SK-N-MC (cell line): ENCODE results near the gene CMTR1.

Source experiments
- EZH2 ChIP-seq: fragments of 200-600 bp; sonication (generic); IDR thresholded peaks from one replicate; pipeline ENCODE4 v1.6.1; 2017; ENCODE audit warnings: antibody characterized with exemption
- FOXP2 ChIP-seq: optimal IDR thresholded peaks from 2 replicates; pipeline ENCODE3; 2011; ENCODE audit warnings: mild to moderate bottlenecking, moderate library complexity; ENCODE audit not compliant: insufficient read depth; ENCODE audit errors: extremely low read length, control extremely low read depth
- POLR2AphosphoS5 ChIP-seq: IDR thresholded peaks from 2 replicates; pipeline ENCODE4 v1.6.1; 2012; ENCODE audit warnings: mild to moderate bottlenecking, low read depth, low read length, borderline replicate concordance

DNA sequence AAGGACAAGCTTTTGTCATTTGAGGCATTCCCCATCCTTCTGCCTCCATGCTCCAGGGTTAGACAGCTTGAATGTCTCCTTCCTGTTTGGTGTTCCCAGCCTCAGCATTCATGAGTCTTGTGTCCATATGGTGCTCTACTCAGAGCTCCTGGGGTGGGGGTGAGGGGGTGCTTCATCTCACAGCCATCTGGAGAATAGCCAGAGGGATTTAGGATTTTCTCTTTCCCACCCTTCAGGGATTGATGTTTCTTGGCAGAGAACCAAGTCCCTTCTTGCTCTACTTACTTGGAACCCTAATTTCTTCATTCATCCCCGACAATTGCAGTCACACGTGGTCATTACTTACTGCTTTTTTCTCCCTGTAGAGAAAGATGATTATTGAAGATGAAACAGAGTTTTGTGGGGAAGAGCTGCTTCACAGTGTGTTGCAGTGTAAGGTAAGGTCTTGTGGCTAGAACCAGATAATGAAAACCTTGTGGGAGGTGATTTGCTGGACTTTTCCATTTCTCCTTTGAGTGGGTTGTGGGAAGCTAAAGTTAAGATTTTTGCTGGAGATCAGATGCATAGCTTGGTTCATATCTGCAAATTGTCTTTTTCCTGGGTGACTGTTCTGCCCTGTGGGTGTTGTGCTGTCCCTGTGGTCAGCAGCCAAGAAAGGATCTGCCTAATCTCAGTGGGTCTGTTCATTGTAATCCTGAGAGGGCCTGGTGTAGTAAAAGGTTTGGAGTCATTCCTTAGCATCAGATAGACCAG lies 18.6 kb downstream of the CMTR1 start:
- TF ChIP-seq POLR2AphosphoS5 (no peak), EZH2 (no peak), FOXP2 (no peak)
